GM12878 (cell line): ENCODE results near the gene CAB39L. TPM values are rescaled to one million over a fixed set of nuclear protein-coding genes. Genes with fewer than 3 reads are reported as not detected.

ENCODE experiments used
- ATAC-seq: fragments of 200-7000 bp; cut with Tn5 transposase; 3 replicates; pipeline ENCODE4 v1.9.1; 2020; ENCODE audit warnings: mild to moderate bottlenecking, moderate library complexity
- BruUV-seq: library from RNA; stranded (reverse); fragments of 400-500 nt; replicated peaks from 2 replicates; lab custom pipeline; 2021; lab: Mats Ljungman, UMichigan
- CTCF ChIA-PET: fragments of 300-600 bp; sonication (Branson Sonifier 250); formaldehyde crosslinking; extraction: SDS; loops from one replicate; lab custom pipeline; 2021; ENCODE audit warnings: inconsistent platforms; lab: Yijun Ruan, JAX
- POLR2A ChIA-PET: fragments of 350-600 bp; formaldehyde crosslinking; extraction: SDS; loops from one replicate; lab custom pipeline; 2021; ENCODE audit warnings: inconsistent platforms; lab: Charles Lee
- RAD21 ChIA-PET: fragments of 300-600 bp; sonication (Branson Sonifier 250); formaldehyde crosslinking; loops from one replicate; lab custom pipeline; 2023; ENCODE audit warnings: antibody characterized with exemption; ENCODE audit not compliant: unreplicated experiment; lab: Charles Lee
- SMC1A ChIA-PET: fragments of 300-600 bp; sonication (Branson Sonifier 250); formaldehyde crosslinking; loops from one replicate; lab custom pipeline; 2023; ENCODE audit not compliant: unreplicated experiment, uncharacterized antibody; lab: Charles Lee
- DNase-seq: peaks from one replicate; pipeline ENCODE4 v3.0.0-alpha.2; 2011; ENCODE audit warnings: low read depth, low spot score
- FAIRE-seq: peaks from 3 replicates; lab custom pipeline; 2011; peaks lifted over from hg19 to GRCh38; lab: Jason Lieb, UNC
- H2AFZ ChIP-seq: 2 replicates; pipeline ENCODE4 v1.6.0; 2011; ENCODE audit warnings: low read depth, low read length, control low read depth; ENCODE audit not compliant: control insufficient read depth
- H3K27ac ChIP-seq: 2 replicates; pipeline ENCODE4 v1.5.1; 2011; ENCODE audit warnings: control low read depth; ENCODE audit not compliant: control insufficient read depth, insufficient read depth
- H3K27me3 ChIP-seq, 2 experiments: replicated peaks in 1 of 2; 2 replicates each; pipeline versions ENCODE4 v1.6.0 to v1.6.1; 2011; ENCODE audit warnings: low read length in 1 of 2; ENCODE audit not compliant: control insufficient read depth in 2 of 2, insufficient read depth in 2 of 2
- H3K36me3 ChIP-seq, 2 experiments: 2 replicates each; pipeline ENCODE4 v1.5.1; 2011; ENCODE audit warnings: low read length in 1 of 2; ENCODE audit not compliant: control insufficient read depth in 2 of 2, insufficient read depth in 2 of 2
- H3K4me1 ChIP-seq: 2 replicates; pipeline ENCODE4 v1.6.1; 2011; ENCODE audit warnings: mild to moderate bottlenecking, low read length, moderate library complexity, mixed read lengths; ENCODE audit not compliant: control insufficient read depth, insufficient read depth
- H3K4me2 ChIP-seq: 2 replicates; pipeline ENCODE4 v1.6.0; 2011; ENCODE audit warnings: control low read depth; ENCODE audit not compliant: control insufficient read depth, insufficient read depth
- H3K4me3 ChIP-seq: fragments of 200-600 bp; sonication (generic); 2 replicates; pipeline ENCODE4 v1.5.1; 2016
- H3K79me2 ChIP-seq: 2 replicates; pipeline ENCODE4 v1.6.0; 2011; ENCODE audit warnings: low read length; ENCODE audit not compliant: control insufficient read depth, insufficient read depth
- H3K9ac ChIP-seq: 2 replicates; pipeline ENCODE4 v1.8.0; 2011; ENCODE audit warnings: low read length, control low read depth, mixed read lengths; ENCODE audit not compliant: control insufficient read depth, insufficient read depth
- H3K9me3 ChIP-seq: replicated peaks from 3 replicates; pipeline ENCODE4 v1.5.1; 2011; ENCODE audit warnings: mild to moderate bottlenecking, low read length; ENCODE audit not compliant: control insufficient read depth, insufficient read depth
- H4K20me1 ChIP-seq: 2 replicates; pipeline ENCODE4 v1.6.0; 2011; ENCODE audit not compliant: control insufficient read depth, insufficient read depth
- BACH1 ChIP-seq: fragments of 450-650 bp; IDR thresholded peaks from 2 replicates; pipeline ENCODE4 v1.6.1; 2017; ENCODE audit warnings: mild to moderate bottlenecking, borderline replicate concordance
- ETV6 ChIP-seq, 2 experiments: fragments of 450-650 bp in 1 of 2; IDR thresholded peaks in 1 of 2; conservative IDR thresholded peaks in 1 of 2; 2 replicates each; pipeline ENCODE4 v1.6.1; 2014; ENCODE audit warnings: antibody characterized with exemption in 1 of 2, borderline replicate concordance in 1 of 2, low read depth in 1 of 2, mild to moderate bottlenecking in 1 of 2, moderate library complexity in 1 of 2
- NFYA ChIP-seq: IDR thresholded peaks from 2 replicates; pipeline ENCODE4 v1.6.1; 2011; ENCODE audit warnings: low read depth, mild to moderate bottlenecking, low read length, improper control_type of control experiment, borderline replicate concordance
- SRF ChIP-seq, 2 experiments: IDR thresholded peaks; 2 replicates each; pipeline ENCODE4 v1.6.1; 2011; ENCODE audit warnings: low read depth in 2 of 2, low read length in 2 of 2, mild to moderate bottlenecking in 1 of 2, moderate library complexity in 1 of 2
- STAT1 ChIP-seq: fragments of 450-650 bp; conservative IDR thresholded peaks from 2 replicates; pipeline ENCODE4 v1.6.1; 2014; ENCODE audit warnings: antibody characterized with exemption, mild to moderate bottlenecking
- ZBTB4 ChIP-seq: fragments of 450-650 bp; formaldehyde crosslinking; IDR thresholded peaks from 2 replicates; pipeline ENCODE4 v1.4.0; 2022; ENCODE audit warnings: mild to moderate bottlenecking, moderate library complexity
- ZSCAN29 ChIP-seq: fragments of 450-650 bp; IDR thresholded peaks from 2 replicates; pipeline ENCODE4 v1.6.1; 2017; ENCODE audit warnings: mild to moderate bottlenecking, moderate library complexity
- WGBS: methylation state at CpG from one replicate; pipeline ENCODE4 v1.1.6; 2016; ENCODE audit warnings: low lambda C conversion rate; ENCODE audit not compliant: insufficient replicate concordance, insufficient coverage; ENCODE audit errors: missing lambda C conversion rate; 5-methylcytosine and 5-hydroxymethylcytosine counted together
- in situ Hi-C: fragments of 300-500 bp; cut with MboI; formaldehyde crosslinking; loops from 9 replicates; pipeline ENCODE4 v1.14.3; 2018; ENCODE audit warnings: mixed read lengths
- intact Hi-C: fragments of 100-400 bp; cut with micrococcal nuclease; formaldehyde crosslinking; loops from one replicate; pipeline ENCODE4 v1.14.2; 2022; ENCODE audit not compliant: unreplicated experiment
- polyA plus RNA-seq, 11 experiments: library from polyadenylated mRNA; depleted of rRNA in 4 of 11; unstranded in 6 of 11; stranded (reverse) in 5 of 11; fragments of >200 nt; fragmentation: Nextera tagmentation in 4 of 11; fragmentation: Illumina TruSeq in 1 of 11; extraction: Ambion mirVana in 4 of 11; extraction: Trizol in 1 of 11; gene quantifications; 1 replicate in 1 of 11; 2 replicates in 10 of 11; pipeline versions ENCODE4 v1.2.1 to v1.2.3, GENCODE V29; 2011 to 2016; ENCODE audit warnings: inconsistent platforms in 2 of 11, missing spikeins in 2 of 11, low read depth in 1 of 11
- total RNA-seq, 4 experiments: library from RNA; depleted of rRNA in 3 of 4; stranded (reverse); fragments of >200 nt in 3 of 4; fragmentation: Illumina TruSeq in 1 of 4; extraction: Trizol in 1 of 4; gene quantifications; 2 replicates each; pipeline versions ENCODE4 v1.2.1 to v1.2.3, GENCODE V29; 2013 to 2021

The CAB39L gene
- total and polyA plus RNA-seq, 10 of the 15 experiments (the other 5 are each of a cell fraction or from before 2014, with no cell fraction given) = 0.88 to 3.0 (median 1.7) TPM

GRCh38 chr13:49278211-49278610, 165.7 kb downstream of the CAB39L start:
- intact Hi-C loops (no loop called here), in situ Hi-C loops (no loop called here)
- whole genome bisulfite sequencing = 94% methylated on average over 2 of the region's 2 CpGs
- ATAC-seq (no peak), FAIRE-seq (no peak), DNase-seq (no peak)
- no peaks in the 10 kb centered on the region for H3K4me1 ChIP-seq
- H3K36me3 ChIP-seq = no peaks in the 10 kb centered on the region
- H3K9me3 ChIP-seq = no peaks in the 10 kb centered on the region
- no peak overlapping the region for H3K4me2 ChIP-seq
- no TSS peak for BruUV-seq
- H3K4me3 ChIP-seq = no peak overlapping the region
- H3K9ac ChIP-seq = no peak overlapping the region
- no peaks in the 10 kb centered on the region for H4K20me1 ChIP-seq
- no peaks in the 10 kb centered on the region for H3K27me3 ChIP-seq
- ChIA-PET RAD21 (interaction anchor here (1.5 kb wide), 1 partner anchor 179 kb away, joined by 3 read pairs; no protein-coding TSS in a partner anchor), SMC1A (interaction anchor here (1.1 to 1.8 kb wide), 2 partner anchors 30 to 31 kb away, joined by 3 read pairs; partner anchors contain the start of gene CDADC1), POLR2A (no interaction called here), CTCF (interaction anchor here (1.1 to 3.5 kb wide), 6 partner anchors 9 to 178 kb away, joined by 3 to 28 read pairs (median 8); no protein-coding TSS in a partner anchor)
- no peak overlapping the region for H2AFZ ChIP-seq
- no peaks in the 10 kb centered on the region for H3K79me2 ChIP-seq
- H3K27ac ChIP-seq = no peak overlapping the region
- no peak for TF ChIP-seq BACH1
- no peak for TF ChIP-seq STAT1
- TF ChIP-seq NFYA = no peak
- no peak for TF ChIP-seq ZBTB4
- no peak for TF ChIP-seq ZSCAN29
- no peak for TF ChIP-seq ETV6 (conservative IDR thresholded peaks at IDR 0.05 in 1 of 2, IDR thresholded peaks at IDR 0.05 in 1 of 2; ENCODE audit: borderline replicate concordance in 1 of 2, low read depth in 1 of 2)
- no peak for TF ChIP-seq SRF (IDR thresholded peaks at IDR 0.05; ENCODE audit: low read depth in 2 of 2, low read length in 2 of 2)
